Panc1 (cell line): Measurements from ENCODE around the gene SCIMP.

ENCODE experiments used
- POLR2AphosphoS5 ChIP-seq: IDR thresholded peaks from 2 replicates; pipeline ENCODE4 v1.6.1; 2012; ENCODE audit warnings: mild to moderate bottlenecking, low read depth, low read length, moderate library complexity
- SIN3A ChIP-seq: IDR thresholded peaks from 2 replicates; pipeline ENCODE4 v1.6.1; 2012; ENCODE audit warnings: low read depth, mild to moderate bottlenecking, low read length, moderate library complexity, borderline replicate concordance; ENCODE audit not compliant: insufficient read depth
- TCF7L2 ChIP-seq: IDR thresholded peaks from 2 replicates; pipeline ENCODE4 v1.6.1; 2011; ENCODE audit warnings: mild to moderate bottlenecking, low read depth, low read length, inconsistent platforms
- TF ChIP-seq, protein P1 (sequence below): fragments of 450-650 bp; IDR thresholded peaks from 2 replicates; pipeline ENCODE4 v1.5.1; 2017; ENCODE audit warnings: mild to moderate bottlenecking
- TF ChIP-seq, protein P2 (sequence below), 2 experiments: IDR thresholded peaks; 2 replicates each; pipeline ENCODE4 v1.6.1; 2011 to 2012; ENCODE audit warnings: low read depth in 2 of 2, control low read depth in 1 of 2, low read length in 1 of 2, mild to moderate bottlenecking in 1 of 2, moderate library complexity in 1 of 2; ENCODE audit not compliant: insufficient read depth in 1 of 2

DNA sequence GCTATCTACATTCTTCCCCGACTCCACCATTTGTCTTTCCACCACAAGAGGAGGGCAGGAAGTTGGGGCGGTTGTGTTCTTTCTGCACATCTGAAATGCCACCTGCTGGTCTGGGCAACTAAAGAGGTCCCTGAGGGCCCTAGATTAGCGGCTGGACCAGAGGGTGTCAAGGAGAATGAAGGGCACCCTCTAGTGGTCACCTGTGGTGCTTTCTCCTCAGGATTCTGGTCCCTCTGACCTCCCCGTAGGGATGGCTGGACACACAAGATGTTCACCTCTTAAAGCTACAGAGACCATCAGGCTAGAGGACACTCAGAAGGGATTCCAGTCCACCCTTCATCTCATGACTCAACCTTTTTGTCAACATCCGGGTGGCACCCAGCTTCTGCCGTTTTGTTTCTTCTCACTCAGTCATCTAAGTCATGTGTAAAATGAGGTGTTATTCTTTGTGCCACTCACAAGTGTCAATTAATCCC, 2.9 kb upstream of the SCIMP start:
- TF ChIP-seq, protein P1, sequence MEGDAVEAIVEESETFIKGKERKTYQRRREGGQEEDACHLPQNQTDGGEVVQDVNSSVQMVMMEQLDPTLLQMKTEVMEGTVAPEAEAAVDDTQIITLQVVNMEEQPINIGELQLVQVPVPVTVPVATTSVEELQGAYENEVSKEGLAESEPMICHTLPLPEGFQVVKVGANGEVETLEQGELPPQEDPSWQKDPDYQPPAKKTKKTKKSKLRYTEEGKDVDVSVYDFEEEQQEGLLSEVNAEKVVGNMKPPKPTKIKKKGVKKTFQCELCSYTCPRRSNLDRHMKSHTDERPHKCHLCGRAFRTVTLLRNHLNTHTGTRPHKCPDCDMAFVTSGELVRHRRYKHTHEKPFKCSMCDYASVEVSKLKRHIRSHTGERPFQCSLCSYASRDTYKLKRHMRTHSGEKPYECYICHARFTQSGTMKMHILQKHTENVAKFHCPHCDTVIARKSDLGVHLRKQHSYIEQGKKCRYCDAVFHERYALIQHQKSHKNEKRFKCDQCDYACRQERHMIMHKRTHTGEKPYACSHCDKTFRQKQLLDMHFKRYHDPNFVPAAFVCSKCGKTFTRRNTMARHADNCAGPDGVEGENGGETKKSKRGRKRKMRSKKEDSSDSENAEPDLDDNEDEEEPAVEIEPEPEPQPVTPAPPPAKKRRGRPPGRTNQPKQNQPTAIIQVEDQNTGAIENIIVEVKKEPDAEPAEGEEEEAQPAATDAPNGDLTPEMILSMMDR, result peak; percentile 87
- TF ChIP-seq POLR2AphosphoS5, result no peak
- no peak for TF ChIP-seq SIN3A
- TF ChIP-seq, protein P2, sequence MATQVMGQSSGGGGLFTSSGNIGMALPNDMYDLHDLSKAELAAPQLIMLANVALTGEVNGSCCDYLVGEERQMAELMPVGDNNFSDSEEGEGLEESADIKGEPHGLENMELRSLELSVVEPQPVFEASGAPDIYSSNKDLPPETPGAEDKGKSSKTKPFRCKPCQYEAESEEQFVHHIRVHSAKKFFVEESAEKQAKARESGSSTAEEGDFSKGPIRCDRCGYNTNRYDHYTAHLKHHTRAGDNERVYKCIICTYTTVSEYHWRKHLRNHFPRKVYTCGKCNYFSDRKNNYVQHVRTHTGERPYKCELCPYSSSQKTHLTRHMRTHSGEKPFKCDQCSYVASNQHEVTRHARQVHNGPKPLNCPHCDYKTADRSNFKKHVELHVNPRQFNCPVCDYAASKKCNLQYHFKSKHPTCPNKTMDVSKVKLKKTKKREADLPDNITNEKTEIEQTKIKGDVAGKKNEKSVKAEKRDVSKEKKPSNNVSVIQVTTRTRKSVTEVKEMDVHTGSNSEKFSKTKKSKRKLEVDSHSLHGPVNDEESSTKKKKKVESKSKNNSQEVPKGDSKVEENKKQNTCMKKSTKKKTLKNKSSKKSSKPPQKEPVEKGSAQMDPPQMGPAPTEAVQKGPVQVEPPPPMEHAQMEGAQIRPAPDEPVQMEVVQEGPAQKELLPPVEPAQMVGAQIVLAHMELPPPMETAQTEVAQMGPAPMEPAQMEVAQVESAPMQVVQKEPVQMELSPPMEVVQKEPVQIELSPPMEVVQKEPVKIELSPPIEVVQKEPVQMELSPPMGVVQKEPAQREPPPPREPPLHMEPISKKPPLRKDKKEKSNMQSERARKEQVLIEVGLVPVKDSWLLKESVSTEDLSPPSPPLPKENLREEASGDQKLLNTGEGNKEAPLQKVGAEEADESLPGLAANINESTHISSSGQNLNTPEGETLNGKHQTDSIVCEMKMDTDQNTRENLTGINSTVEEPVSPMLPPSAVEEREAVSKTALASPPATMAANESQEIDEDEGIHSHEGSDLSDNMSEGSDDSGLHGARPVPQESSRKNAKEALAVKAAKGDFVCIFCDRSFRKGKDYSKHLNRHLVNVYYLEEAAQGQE (IDR thresholded peaks at IDR 0.05; ENCODE audit: insufficient read depth in 1 of 2, low read depth in 2 of 2, low read length in 1 of 2), result no peak
- no peak for TF ChIP-seq TCF7L2
